Muscle of back (tissue), 11 donors: ENCODE measurements around the gene CTSZ. TPM values are rescaled to one million over a fixed set of nuclear protein-coding genes. Genes with fewer than 3 reads are reported as not detected.
"Not testable (repeated sequence)": the region's sequence is repeated elsewhere in the genome, so short reads cannot be mapped to it uniquely, and the experiment has no call there.

ENCODE experiments used
- DNase-seq, 3 donors: peaks; one replicate each; pipeline versions ENCODE4 v3.0.0 to v3.0.0-alpha.2; 2013
- polyA plus RNA-seq, 10 donors: library from polyadenylated mRNA; unstranded; fragments of 120-200 nt; gene quantifications; one replicate each; pipeline ENCODE4 v1.2.1, GENCODE V29; 2013; ENCODE audit not compliant: insufficient read length in 10 of 10

CTSZ gene
- polyA plus RNA-seq, 10 donors = 58.6 to 98.5 (median 71.9) TPM

DNA sequence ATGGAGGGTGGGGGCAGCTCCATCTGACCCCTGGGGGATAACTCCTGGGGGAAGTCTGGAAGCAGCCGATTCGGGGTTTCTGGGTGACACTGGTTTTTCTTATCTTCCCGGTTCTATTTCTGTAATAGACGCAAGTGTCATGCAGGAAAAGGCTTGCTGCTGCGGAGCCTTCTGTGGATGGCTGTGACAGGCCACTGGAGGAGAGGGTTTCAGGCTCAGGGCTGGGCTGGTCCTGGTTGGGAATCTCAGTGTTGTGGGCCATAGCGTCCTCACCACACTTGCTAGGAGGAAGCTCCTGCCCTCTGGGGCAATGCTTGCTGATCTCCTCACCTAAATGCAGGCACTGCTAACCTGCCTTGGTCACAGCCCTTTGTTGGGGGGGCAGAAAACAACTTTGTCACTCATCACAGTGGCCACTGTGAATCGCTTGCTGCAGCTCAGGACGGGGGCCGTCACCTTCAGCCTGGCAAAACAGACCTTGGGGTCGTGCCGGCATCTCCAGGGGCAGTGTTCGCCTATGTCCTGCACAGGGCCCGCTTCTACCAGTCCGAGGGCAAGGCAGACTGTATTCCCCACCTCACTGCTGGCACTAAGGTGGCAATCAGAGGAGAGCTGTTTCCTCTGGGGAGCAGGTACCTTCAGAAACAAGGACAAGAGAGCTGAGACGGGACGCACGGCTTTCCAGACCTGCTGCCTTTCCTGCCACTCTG, 7.8 kb upstream of the CTSZ start:
- no peak for DNase-seq

GRCh38 chr20:59013959-59014608, 7.0 kb upstream of the CTSZ start:
- DNase-seq = no peak

DNA sequence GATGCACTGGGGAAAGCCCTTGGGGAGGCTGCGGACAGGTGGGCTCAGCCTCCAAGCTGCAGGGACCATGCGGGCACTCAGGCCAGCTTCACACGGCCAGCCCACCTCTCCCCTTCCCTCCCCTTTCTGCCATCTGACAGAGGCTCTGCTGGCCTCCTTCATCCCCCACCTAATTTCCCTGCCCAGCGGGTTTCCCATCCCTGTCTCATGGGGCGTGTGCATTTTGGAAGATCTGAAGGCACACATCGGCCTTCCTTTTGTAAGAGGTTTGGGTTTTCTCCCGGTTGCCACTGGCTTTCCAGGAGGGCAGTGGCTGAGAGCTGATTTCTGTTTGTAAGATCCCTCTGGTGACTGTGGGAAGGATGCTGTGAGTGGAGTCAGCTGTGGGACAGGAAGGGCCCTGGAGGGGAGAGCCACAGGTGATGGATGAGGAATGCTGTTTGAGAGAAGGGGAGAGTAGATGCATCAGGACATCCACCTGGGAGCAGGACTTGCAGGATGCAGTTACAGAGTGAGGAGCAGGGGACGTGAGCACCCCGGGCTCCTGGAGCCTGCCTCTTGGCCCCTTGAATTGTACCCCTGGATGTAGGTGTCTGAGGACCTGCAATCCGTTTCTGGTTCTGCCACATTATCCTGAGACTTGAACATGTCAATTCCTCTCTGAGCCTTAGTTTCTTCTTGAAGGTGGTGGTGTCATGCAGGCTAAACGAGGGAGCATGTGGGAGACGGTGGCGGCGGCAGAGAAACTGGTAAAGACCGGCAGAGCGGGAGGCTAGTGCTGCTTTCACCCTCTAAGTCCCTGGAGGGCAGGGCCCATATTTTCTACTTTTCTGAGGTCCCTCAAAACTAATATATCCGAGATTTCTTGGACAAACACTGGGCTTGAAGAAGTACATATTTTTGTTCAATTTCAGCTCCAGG, 6.2 kb upstream of the CTSZ start:
- DNase-seq = no peak

DNA sequence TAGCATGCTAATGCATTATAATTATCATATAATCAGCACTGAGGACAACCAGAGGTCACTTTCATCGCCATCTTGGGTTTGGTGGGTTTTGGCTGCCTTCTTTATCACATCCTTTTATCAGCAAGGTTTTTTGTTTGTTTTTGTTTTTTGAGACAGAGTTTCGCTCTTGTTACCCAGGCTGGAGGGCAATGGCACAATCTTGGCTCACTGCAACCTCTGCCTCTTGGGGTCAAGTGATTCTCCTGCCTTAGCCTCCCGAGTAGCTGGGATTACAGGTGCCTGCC, 4.8 kb upstream of the CTSZ start:
- DNase-seq = not testable (repeated sequence)

DNA sequence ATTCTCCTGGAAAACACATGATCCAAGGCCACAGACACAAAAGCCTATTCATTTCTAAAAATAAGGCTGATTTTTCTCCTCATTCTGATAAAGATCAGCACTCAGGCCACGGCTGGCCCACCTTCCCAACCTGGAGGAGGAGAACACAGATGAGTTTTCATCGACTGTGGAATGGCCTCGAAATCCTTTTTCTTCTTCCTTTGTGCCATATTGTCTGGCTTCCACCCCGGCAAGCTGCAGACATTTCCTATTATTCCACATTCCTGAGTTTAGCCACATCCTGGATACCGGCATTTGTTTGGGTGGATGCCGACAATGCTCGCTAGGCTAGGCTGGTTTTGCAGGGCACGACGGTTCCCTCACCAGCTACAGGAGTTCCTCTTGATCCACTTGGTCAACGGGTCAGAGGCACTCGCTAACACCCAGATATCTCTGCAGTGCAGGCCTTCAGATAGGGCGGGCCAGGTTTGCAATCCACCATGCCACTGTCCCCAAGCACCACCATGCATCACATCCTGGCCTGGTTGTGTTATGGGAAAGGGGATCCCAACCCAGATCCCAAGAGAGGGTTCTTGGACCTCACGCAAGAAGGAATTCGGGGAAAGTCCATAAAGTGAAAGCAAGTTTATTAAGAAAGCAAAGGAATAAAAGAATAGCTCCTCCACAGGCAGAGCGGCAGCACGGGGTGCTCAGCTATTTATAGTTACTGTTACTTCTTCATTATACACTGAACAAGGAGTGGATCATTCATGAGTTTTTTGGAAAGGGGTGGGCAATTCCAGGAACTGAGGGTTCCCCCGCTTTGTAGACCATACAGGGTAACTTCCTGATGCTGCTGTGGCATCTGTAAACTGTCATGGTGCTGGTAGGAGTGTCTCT, 4.2 kb upstream of the CTSZ start:
- DNase-seq = peak in 2 of 3 donors; percentile 56 to 80

GRCh38 chr20:59010321-59010994, 3.4 kb upstream of the CTSZ start:
- DNase-seq = no peak

- DNase-seq = no peak
These were observed 1.8 kb upstream of the CTSZ start for GRCh38 chr20:59008715-59009336.

GRCh38 chr20:59007665-59008511, 834 bp upstream of the CTSZ start:
- DNase-seq = peak in 1 of 3 donors; percentile 60

- DNase-seq = peak in 1 of 3 donors; percentile 33
These were observed 739 bp downstream of the CTSZ start for GRCh38 chr20:59006167-59006863.

DNA sequence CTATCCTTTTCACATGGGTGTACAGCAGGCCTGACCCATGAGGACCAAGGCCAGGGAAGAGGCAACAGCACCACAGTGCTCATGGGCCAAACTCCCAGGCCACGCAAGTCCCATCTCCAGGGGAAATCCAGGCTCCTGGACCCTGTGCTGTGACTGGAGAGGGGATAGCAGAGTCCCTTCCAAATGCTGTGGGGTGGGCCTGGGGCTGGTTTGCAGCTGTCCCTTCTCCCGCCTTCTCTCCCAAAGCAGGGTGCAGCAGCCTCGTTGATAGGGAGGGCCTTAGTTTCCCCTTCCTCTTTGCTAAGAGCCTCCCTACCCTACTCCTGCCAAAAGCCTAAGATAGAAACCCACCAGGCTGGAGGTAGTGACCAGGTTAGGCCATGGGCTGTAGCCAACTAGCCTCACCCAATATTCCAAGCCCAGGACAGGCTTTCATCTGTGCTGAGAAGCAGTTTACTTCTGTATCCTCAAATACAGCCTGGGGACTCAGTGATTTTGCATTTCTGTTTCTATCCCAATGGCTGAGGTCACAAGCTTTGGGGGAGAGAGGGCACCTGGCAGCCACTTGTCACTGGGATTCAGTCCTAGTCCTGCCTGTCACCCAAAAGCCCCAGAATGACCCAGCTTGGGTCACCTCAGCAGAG, 1.4 kb downstream of the CTSZ start:
- no peak for DNase-seq

- peak in 1 of 3 donors; percentile 60 for DNase-seq
These were observed 2.1 kb downstream of the CTSZ start for GRCh38 chr20:59004763-59005522.

DNA sequence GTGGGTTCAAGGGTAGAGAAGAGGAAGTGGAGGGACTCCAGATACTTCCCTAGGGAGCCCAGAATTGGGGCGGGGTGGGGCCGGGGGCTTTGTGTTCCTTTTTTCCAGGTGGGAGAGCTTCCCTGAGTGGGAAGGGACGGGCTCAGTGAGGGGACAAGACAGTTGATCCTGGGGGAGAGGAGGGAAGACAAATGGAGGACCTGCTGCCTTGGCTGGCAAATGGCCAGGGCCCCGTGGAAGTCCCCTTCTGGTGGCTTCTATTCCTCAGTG, 2.6 kb downstream of the CTSZ start:
- DNase-seq = no peak

DNA sequence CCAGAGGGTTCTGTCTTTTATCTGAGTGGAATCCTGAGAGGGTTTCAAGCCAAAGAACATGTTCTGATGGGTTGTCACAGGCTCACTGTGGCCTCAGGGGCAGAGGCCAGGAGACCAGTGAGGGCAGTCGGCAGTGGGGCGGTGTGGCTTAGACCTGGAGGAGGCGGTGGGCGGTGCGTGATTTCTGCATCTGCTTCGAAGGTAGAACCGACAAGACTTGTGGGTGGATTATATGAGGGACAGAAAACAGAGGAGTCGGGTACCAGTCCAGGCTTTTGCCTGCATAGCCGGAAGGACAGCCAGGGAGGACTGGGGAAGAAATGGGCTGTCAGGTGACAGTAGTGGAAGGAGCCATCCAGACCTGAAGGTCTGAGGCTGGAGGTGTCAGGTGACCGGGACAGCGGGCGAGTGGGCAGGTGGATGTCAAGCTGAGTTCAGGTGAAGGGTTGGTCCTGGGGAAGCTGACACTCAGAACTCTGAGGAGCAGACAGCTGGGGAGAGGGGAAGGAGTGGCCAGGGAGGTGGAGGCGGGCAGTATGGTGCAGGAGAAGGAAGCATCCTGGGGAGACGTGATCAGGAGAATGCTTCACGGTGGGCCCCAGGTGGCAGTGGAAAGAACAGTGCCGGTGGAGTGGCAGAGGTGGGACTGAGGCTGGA, 3.1 kb downstream of the CTSZ start:
- no peak for DNase-seq

- DNase-seq = no peak
These were observed 4.1 kb downstream of the CTSZ start for GRCh38 chr20:59002874-59003399.

DNA sequence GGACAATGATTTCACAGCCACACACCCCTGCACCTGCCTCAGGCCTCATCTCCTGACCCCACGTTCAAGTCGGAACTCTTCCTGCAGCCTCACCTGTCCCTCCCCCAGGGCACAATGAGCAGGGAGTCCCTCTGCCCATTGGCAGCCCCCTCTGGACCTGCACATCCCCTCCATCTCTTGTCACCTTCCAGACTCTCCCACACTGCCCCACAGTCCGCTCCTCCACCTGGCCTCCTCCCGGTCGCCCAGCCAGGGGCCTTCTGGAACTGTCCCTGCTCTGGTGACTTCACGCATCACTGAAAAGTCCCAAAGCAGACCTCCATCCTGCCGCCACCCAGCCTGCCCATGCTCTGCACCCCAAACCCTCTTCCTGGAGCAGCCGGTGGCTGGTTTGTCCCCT, 4.7 kb downstream of the CTSZ start:
- DNase-seq = no peak

DNA sequence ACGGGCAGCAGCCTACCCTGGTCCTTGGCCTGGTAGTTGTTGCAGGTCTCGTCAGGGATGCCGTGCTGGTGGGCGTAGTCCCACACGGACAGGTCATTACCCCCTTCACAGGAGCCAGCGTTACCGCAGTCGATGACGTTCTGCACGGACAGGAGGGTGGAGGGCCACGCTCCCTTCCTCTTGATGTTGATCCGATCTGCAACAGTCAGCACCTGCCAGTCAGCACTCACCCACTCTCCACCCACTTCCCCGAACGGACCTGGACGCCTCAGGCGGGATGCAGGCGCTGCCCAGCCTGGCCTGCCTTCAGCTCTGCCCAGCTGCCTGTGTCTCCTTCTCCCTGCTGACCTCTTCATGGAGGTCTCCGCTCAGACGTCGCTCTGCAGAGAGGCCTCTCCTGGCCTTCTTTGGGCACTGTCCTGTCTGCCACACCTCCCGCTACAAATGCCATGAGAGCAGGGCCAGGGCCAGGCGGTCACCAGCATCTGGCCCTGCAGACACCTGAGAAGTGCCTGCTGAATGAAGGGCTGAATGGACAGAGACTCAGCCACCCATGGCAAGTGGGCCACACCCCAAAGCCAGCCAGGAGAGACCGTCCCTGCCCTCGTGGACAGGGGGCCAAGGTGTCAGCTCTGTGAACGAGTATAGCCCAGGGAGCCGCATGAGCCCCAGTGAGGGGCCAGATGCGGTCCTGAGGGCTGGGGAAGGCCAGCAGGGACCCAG, 5.4 kb downstream of the CTSZ start:
- DNase-seq = no peak

- DNase-seq = no peak
These were observed 6.0 kb downstream of the CTSZ start for GRCh38 chr20:59001068-59001448.
